Ishikawa (cell line): ENCODE results near the gene AP4E1.

Source experiments
- CEBPB ChIP-seq: IDR thresholded peaks from 2 replicates; pipeline ENCODE4 v1.6.1; 2012
- CREB1 ChIP-seq: IDR thresholded peaks from 2 replicates; pipeline ENCODE4 v1.6.1; 2012; ENCODE audit warnings: low read depth
- EGR1 ChIP-seq: IDR thresholded peaks from 2 replicates; pipeline ENCODE4 v1.6.1; 2012
- EP300 ChIP-seq: IDR thresholded peaks from 2 replicates; pipeline ENCODE4 v1.6.1; 2012; ENCODE audit warnings: borderline replicate concordance
- MAX ChIP-seq: IDR thresholded peaks from 2 replicates; pipeline ENCODE4 v1.6.1; 2012
- TF ChIP-seq, protein P1 (sequence below): IDR thresholded peaks from 2 replicates; pipeline ENCODE4 v1.6.1; 2012; ENCODE audit warnings: low read depth, mild to moderate bottlenecking
- TF ChIP-seq, protein P2 (sequence below): IDR thresholded peaks from 2 replicates; pipeline ENCODE4 v1.6.1; 2012

- TF ChIP-seq CREB1 (no peak), MAX (no peak), CEBPB (no peak), EP300 (no peak), EGR1 (no peak)
- TF ChIP-seq, protein P1, sequence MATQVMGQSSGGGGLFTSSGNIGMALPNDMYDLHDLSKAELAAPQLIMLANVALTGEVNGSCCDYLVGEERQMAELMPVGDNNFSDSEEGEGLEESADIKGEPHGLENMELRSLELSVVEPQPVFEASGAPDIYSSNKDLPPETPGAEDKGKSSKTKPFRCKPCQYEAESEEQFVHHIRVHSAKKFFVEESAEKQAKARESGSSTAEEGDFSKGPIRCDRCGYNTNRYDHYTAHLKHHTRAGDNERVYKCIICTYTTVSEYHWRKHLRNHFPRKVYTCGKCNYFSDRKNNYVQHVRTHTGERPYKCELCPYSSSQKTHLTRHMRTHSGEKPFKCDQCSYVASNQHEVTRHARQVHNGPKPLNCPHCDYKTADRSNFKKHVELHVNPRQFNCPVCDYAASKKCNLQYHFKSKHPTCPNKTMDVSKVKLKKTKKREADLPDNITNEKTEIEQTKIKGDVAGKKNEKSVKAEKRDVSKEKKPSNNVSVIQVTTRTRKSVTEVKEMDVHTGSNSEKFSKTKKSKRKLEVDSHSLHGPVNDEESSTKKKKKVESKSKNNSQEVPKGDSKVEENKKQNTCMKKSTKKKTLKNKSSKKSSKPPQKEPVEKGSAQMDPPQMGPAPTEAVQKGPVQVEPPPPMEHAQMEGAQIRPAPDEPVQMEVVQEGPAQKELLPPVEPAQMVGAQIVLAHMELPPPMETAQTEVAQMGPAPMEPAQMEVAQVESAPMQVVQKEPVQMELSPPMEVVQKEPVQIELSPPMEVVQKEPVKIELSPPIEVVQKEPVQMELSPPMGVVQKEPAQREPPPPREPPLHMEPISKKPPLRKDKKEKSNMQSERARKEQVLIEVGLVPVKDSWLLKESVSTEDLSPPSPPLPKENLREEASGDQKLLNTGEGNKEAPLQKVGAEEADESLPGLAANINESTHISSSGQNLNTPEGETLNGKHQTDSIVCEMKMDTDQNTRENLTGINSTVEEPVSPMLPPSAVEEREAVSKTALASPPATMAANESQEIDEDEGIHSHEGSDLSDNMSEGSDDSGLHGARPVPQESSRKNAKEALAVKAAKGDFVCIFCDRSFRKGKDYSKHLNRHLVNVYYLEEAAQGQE: no peak
- TF ChIP-seq, protein P2, sequence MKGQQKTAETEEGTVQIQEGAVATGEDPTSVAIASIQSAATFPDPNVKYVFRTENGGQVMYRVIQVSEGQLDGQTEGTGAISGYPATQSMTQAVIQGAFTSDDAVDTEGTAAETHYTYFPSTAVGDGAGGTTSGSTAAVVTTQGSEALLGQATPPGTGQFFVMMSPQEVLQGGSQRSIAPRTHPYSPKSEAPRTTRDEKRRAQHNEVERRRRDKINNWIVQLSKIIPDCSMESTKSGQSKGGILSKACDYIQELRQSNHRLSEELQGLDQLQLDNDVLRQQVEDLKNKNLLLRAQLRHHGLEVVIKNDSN: no peak
These were observed 117.0 kb downstream of the AP4E1 start for GRCh38 chr15:51025454-51025846.
